Measurements from ENCODE around the gene BBS9. TPM values are rescaled to one million over a fixed set of nuclear protein-coding genes. Genes with fewer than 3 reads are reported as not detected.

Gene BBS9
- total and polyA plus RNA-seq, 2 donors (not counting 3 experiments of a cell fraction or from before 2014, with no cell fraction given) = 5.7 to 17.4 TPM

GRCh38 chr7:33379891-33380525 lies 250.6 kb downstream of the BBS9 start:
- CTCF ChIA-PET = interaction anchor here (1.0 to 1.5 kb wide), 2 partner anchors 12 to 553 kb away, joined by 5 to 6 read pairs; no protein-coding TSS in a partner anchor
- H3K4me1 ChIP-seq (ENCODE audit: control insufficient read depth, extremely low read depth, insufficient read depth, low read length) = no peaks in the 10 kb centered on the region
- H3K79me2 ChIP-seq (ENCODE audit: control insufficient read depth, insufficient read depth, low read length) = no peaks in the 10 kb centered on the region
- no peak overlapping the region for H3K4me2 ChIP-seq (ENCODE audit: insufficient read depth, low read length)
- no peaks in the 10 kb centered on the region for H3K9me1 ChIP-seq (replicated peaks; ENCODE audit: control insufficient read depth, extremely low read depth, insufficient read depth, low read length)
- DNase-seq (ENCODE audit: low read depth, low spot score) (no peak), FAIRE-seq (no peak)
- intact Hi-C loops (cut with micrococcal nuclease) = no loop called here
- H3K4me3 ChIP-seq (replicated peaks in 1 of 3; ENCODE audit: insufficient read depth in 1 of 3, low read depth in 1 of 3, low read length in 3 of 3) = no peak overlapping the region
- H3K27ac ChIP-seq (ENCODE audit: insufficient read depth, low read depth, low read length) = no peak overlapping the region
- no peaks in the 10 kb centered on the region for H4K20me1 ChIP-seq (replicated peaks; ENCODE audit: control insufficient read depth, extremely low read depth, insufficient read depth, low read length)
- H3K9ac ChIP-seq (replicated peaks; ENCODE audit: extremely low read depth, insufficient read depth, low read length) = no peak overlapping the region
- H2AFZ ChIP-seq (ENCODE audit: low read depth, low read length) = no peak overlapping the region
- BruUV-seq (replicated peaks) = no TSS peak
- POLR2A ChIA-PET = no interaction called here
- no peaks in the 10 kb centered on the region for H3K27me3 ChIP-seq (ENCODE audit: control insufficient read depth in 2 of 2, insufficient read depth in 2 of 2, low read length in 2 of 2)
- dilution Hi-C loops (cut with MboI; ENCODE audit: extremely low pct_ligation_motif_present, low sequenced_read_pairs) = no loop called here
- peaks cover 0 to 4% of the 10 kb centered on the region in 2 experiments for H3K36me3 ChIP-seq (ENCODE audit: control insufficient read depth in 2 of 2, extremely low read depth in 1 of 2, insufficient read depth in 2 of 2, low read length in 2 of 2)
- TF ChIP-seq EZH2 (IDR thresholded peaks at IDR 0.05; ENCODE audit: borderline replicate concordance, low read depth, low read length, severe bottlenecking) (no peak), MYC (IDR thresholded peaks at IDR 0.05; ENCODE audit: low read depth, low read length) (no peak)
- no peaks in the 10 kb centered on the region for H3K9me3 ChIP-seq (replicated peaks; ENCODE audit: control insufficient read depth, insufficient read depth, low read length)

- intact Hi-C loops (cut with micrococcal nuclease) = no loop called here
- FAIRE-seq (no peak), DNase-seq (ENCODE audit: low read depth, low spot score) (no peak)
- Histone ChIP-seq H3K9me3 (replicated peaks; ENCODE audit: control insufficient read depth, insufficient read depth, low read length) (no peaks in the 10 kb centered on the region), H3K4me1 (ENCODE audit: control insufficient read depth, extremely low read depth, insufficient read depth, low read length) (no peaks in the 10 kb centered on the region), H3K27me3 (ENCODE audit: control insufficient read depth in 2 of 2, insufficient read depth in 2 of 2, low read length in 2 of 2) (no peaks in the 10 kb centered on the region), H2AFZ (ENCODE audit: low read depth, low read length) (no peak overlapping the region), H4K20me1 (replicated peaks; ENCODE audit: control insufficient read depth, extremely low read depth, insufficient read depth, low read length) (no peaks in the 10 kb centered on the region), H3K4me3 (replicated peaks in 1 of 3; ENCODE audit: insufficient read depth in 1 of 3, low read depth in 1 of 3, low read length in 3 of 3) (no peak overlapping the region), H3K36me3 (ENCODE audit: control insufficient read depth in 2 of 2, extremely low read depth in 1 of 2, insufficient read depth in 2 of 2, low read length in 2 of 2) (no peaks in the 10 kb centered on the region), H3K4me2 (ENCODE audit: insufficient read depth, low read length) (no peak overlapping the region), H3K9me1 (replicated peaks; ENCODE audit: control insufficient read depth, extremely low read depth, insufficient read depth, low read length) (no peaks in the 10 kb centered on the region), H3K79me2 (ENCODE audit: control insufficient read depth, insufficient read depth, low read length) (no peaks in the 10 kb centered on the region), H3K9ac (replicated peaks; ENCODE audit: extremely low read depth, insufficient read depth, low read length) (no peak overlapping the region), H3K27ac (ENCODE audit: insufficient read depth, low read depth, low read length) (no peak overlapping the region)
- CTCF ChIA-PET = no interaction called here
- BruUV-seq (replicated peaks) = no TSS peak
- POLR2A ChIA-PET = no interaction called here
- dilution Hi-C loops (cut with MboI; ENCODE audit: extremely low pct_ligation_motif_present, low sequenced_read_pairs) = no loop called here
- TF ChIP-seq CTCF (IDR thresholded peaks at IDR 0.05; ENCODE audit: extremely low read depth in 1 of 2, insufficient read depth in 1 of 2, low read depth in 1 of 2, low read length in 2 of 2) = no peak
- TF ChIP-seq POLR2A (IDR thresholded peaks at IDR 0.05; ENCODE audit: low read depth, low read length) = no peak
- TF ChIP-seq FOS (IDR thresholded peaks at IDR 0.05; ENCODE audit: borderline replicate concordance, insufficient read depth, low read length) = no peak
- no peak for TF ChIP-seq JUN (IDR thresholded peaks at IDR 0.05; ENCODE audit: borderline replicate concordance, insufficient read depth, insufficient read length, low read depth)
- TF ChIP-seq GATA2 (IDR thresholded peaks at IDR 0.05; ENCODE audit: insufficient read depth, insufficient read length, low read depth, low read length) = no peak
- TF ChIP-seq, protein P1, sequence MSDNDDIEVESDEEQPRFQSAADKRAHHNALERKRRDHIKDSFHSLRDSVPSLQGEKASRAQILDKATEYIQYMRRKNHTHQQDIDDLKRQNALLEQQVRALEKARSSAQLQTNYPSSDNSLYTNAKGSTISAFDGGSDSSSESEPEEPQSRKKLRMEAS (IDR thresholded peaks at IDR 0.05; ENCODE audit: insufficient read depth, insufficient read length) = no peak
- no peak for TF ChIP-seq MYC (IDR thresholded peaks at IDR 0.05; ENCODE audit: low read depth, low read length)
- no peak for TF ChIP-seq EZH2 (IDR thresholded peaks at IDR 0.05; ENCODE audit: borderline replicate concordance, low read depth, low read length, severe bottlenecking)
- TF ChIP-seq POLR2AphosphoS5 (IDR thresholded peaks at IDR 0.05; ENCODE audit: insufficient read depth, low read depth, low read length) = no peak
These were observed 259.0 kb downstream of the BBS9 start for GRCh38 chr7:33388332-33388731.

Data from endothelial cell of umbilical vein (primary cell).